Endothelial cell of umbilical vein (primary cell): ENCODE data around the gene CEACAM1. TPM values are rescaled to one million over a fixed set of nuclear protein-coding genes. Genes with fewer than 3 reads are reported as not detected.

ENCODE experiments used
- BruUV-seq: library from RNA; stranded (reverse); fragments of 400-500 nt; replicated peaks from 2 replicates; lab custom pipeline; 2021; lab: Mats Ljungman, UMichigan
- CTCF ChIA-PET: fragments of 300-600, 350-600 bp; sonication (Branson Sonifier 250); formaldehyde crosslinking; loops from one replicate; lab custom pipeline; 2021; ENCODE audit warnings: antibody characterized with exemption, inconsistent platforms; lab: Charles Lee
- POLR2A ChIA-PET: fragments of 300-600, 350-600 bp; sonication (Branson Sonifier 250); formaldehyde crosslinking; loops from one replicate; lab custom pipeline; 2021; ENCODE audit warnings: antibody characterized with exemption, inconsistent platforms; lab: Charles Lee
- DNase-seq: peaks from one replicate; pipeline ENCODE4 v3.0.0-alpha.2; 2011; ENCODE audit warnings: low read depth, low spot score
- FAIRE-seq: peaks from 2 replicates; lab custom pipeline; 2011; peaks lifted over from hg19 to GRCh38; lab: Jason Lieb, UNC
- H2AFZ ChIP-seq: 2 replicates; pipeline ENCODE4 v1.6.0; 2012; ENCODE audit warnings: low read depth, low read length, control low read depth, inconsistent platforms
- H3K27ac ChIP-seq: 2 replicates; pipeline ENCODE4 v1.5.1; 2011; ENCODE audit warnings: low read depth, mild to moderate bottlenecking, control low read depth, low read length, moderate library complexity; ENCODE audit not compliant: insufficient read depth
- H3K27me3 ChIP-seq, 2 experiments: 2 replicates each; pipeline versions ENCODE4 v1.6.0 to v1.6.1; 2011; ENCODE audit warnings: low read length in 2 of 2, mixed read lengths in 1 of 2; ENCODE audit not compliant: control insufficient read depth in 2 of 2, insufficient read depth in 2 of 2
- H3K36me3 ChIP-seq, 2 experiments: 2 replicates in 1 of 2; 3 replicates in 1 of 2; pipeline ENCODE4 v1.5.1; 2011; ENCODE audit warnings: low read length in 2 of 2, mild to moderate bottlenecking in 1 of 2, moderate library complexity in 1 of 2; ENCODE audit not compliant: control insufficient read depth in 2 of 2, insufficient read depth in 2 of 2; ENCODE audit errors: extremely low read depth in 1 of 2
- H3K4me1 ChIP-seq: 3 replicates; pipeline ENCODE4 v1.5.1; 2011; ENCODE audit warnings: mild to moderate bottlenecking, low read length; ENCODE audit not compliant: control insufficient read depth, insufficient read depth; ENCODE audit errors: extremely low read depth
- H3K4me2 ChIP-seq: 2 replicates; pipeline ENCODE4 v1.6.1; 2011; ENCODE audit warnings: low read length, control low read depth, mixed read lengths; ENCODE audit not compliant: insufficient read depth
- H3K4me3 ChIP-seq, 3 experiments: fragments of 200-600 bp in 1 of 3; sonication (generic), shearing (Covaris generic) in 1 of 3; replicated peaks in 1 of 3; 2 replicates each; pipeline ENCODE4 v1.5.1; 2011 to 2016; ENCODE audit warnings: control low read depth in 3 of 3, low read length in 3 of 3, mild to moderate bottlenecking in 2 of 3, inconsistent platforms in 1 of 3, low read depth in 1 of 3, moderate library complexity in 1 of 3; ENCODE audit not compliant: insufficient read depth in 1 of 3
- H3K79me2 ChIP-seq: 2 replicates; pipeline ENCODE4 v1.6.0; 2012; ENCODE audit warnings: low read length, inconsistent platforms; ENCODE audit not compliant: control insufficient read depth, insufficient read depth
- H3K9ac ChIP-seq: replicated peaks from 2 replicates; pipeline ENCODE3; 2011; ENCODE audit warnings: low read length, control low read depth; ENCODE audit not compliant: insufficient read depth; ENCODE audit errors: extremely low read depth
- H3K9me1 ChIP-seq: replicated peaks from 3 replicates; pipeline ENCODE4 v1.6.0; 2011; ENCODE audit warnings: mild to moderate bottlenecking, low read length; ENCODE audit not compliant: control insufficient read depth, insufficient read depth; ENCODE audit errors: extremely low read depth
- H3K9me3 ChIP-seq: replicated peaks from 2 replicates; pipeline ENCODE4 v1.5.1; 2012; ENCODE audit warnings: low read length, inconsistent platforms; ENCODE audit not compliant: control insufficient read depth, insufficient read depth
- H4K20me1 ChIP-seq: replicated peaks from 2 replicates; pipeline ENCODE3; 2011; ENCODE audit warnings: mild to moderate bottlenecking, low read length; ENCODE audit not compliant: control insufficient read depth, insufficient read depth; ENCODE audit errors: extremely low read depth
- EZH2 ChIP-seq: IDR thresholded peaks from 2 replicates; pipeline ENCODE4 v1.6.1; 2012; ENCODE audit warnings: borderline replicate concordance, low read depth, mild to moderate bottlenecking, moderate library complexity, low read length, inconsistent platforms; ENCODE audit not compliant: severe bottlenecking
- FOS ChIP-seq: IDR thresholded peaks from 2 replicates; pipeline ENCODE4 v1.6.1; 2011; ENCODE audit warnings: mild to moderate bottlenecking, low read length, moderate library complexity, borderline replicate concordance; ENCODE audit not compliant: insufficient read depth
- GATA2 ChIP-seq: IDR thresholded peaks from 2 replicates; pipeline ENCODE4 v1.7.0; 2011; ENCODE audit warnings: low read depth, mild to moderate bottlenecking, moderate library complexity, mixed read lengths, low read length; ENCODE audit not compliant: insufficient read length, insufficient read depth
- JUN ChIP-seq: IDR thresholded peaks from 2 replicates; pipeline ENCODE4 v1.6.1; 2011; ENCODE audit warnings: borderline replicate concordance, low read depth; ENCODE audit not compliant: insufficient read length, insufficient read depth
- MAX ChIP-seq: IDR thresholded peaks from 2 replicates; pipeline ENCODE4 v1.6.1; 2011; ENCODE audit not compliant: insufficient read depth, insufficient read length
- MYC ChIP-seq: IDR thresholded peaks from one replicate; pipeline ENCODE4 v1.6.1; 2011; ENCODE audit warnings: mild to moderate bottlenecking, low read depth, low read length
- POLR2A ChIP-seq: IDR thresholded peaks from 2 replicates; pipeline ENCODE4 v1.6.1; 2012; ENCODE audit warnings: low read depth, mild to moderate bottlenecking, control low read depth, low read length
- POLR2AphosphoS5 ChIP-seq: IDR thresholded peaks from 2 replicates; pipeline ENCODE4 v1.6.1; 2012; ENCODE audit warnings: low read depth, mild to moderate bottlenecking, control low read depth, low read length, moderate library complexity; ENCODE audit not compliant: insufficient read depth
- dilution Hi-C: fragments of 300-500 bp; cut with MboI; formaldehyde crosslinking; loops from one replicate; pipeline ENCODE4 v1.15.0; 2019; ENCODE audit warnings: low sequenced_read_pairs; ENCODE audit not compliant: extremely low pct_ligation_motif_present
- intact Hi-C: fragments of 100-400 bp; cut with micrococcal nuclease; formaldehyde crosslinking; loops from one replicate; pipeline ENCODE4 v1.10.0; 2022
- polyA plus RNA-seq, 4 experiments: library from polyadenylated mRNA; depleted of rRNA in 3 of 4; stranded (reverse) in 3 of 4; unstranded in 1 of 4; fragments of >200 nt; gene quantifications; 2 replicates each; pipeline versions ENCODE4 v1.2.1 to v1.2.3, GENCODE V29; 2011 to 2012; ENCODE audit warnings: missing spikeins in 1 of 4
- total RNA-seq: library from RNA; stranded (reverse); gene quantifications from 2 replicates; pipeline ENCODE4 v1.2.3, GENCODE V29; 2021
- TF ChIP-seq, protein P1 (sequence below), 2 donors: IDR thresholded peaks; 1 replicate in 1 of 2; 2 replicates in 1 of 2; pipeline ENCODE4 v1.5.1; 2011; ENCODE audit warnings: low read length in 2 of 2, mild to moderate bottlenecking in 2 of 2, moderate library complexity in 2 of 2, control low read depth in 1 of 2, inconsistent platforms in 1 of 2, low read depth in 1 of 2; ENCODE audit not compliant: insufficient read depth in 1 of 2; ENCODE audit errors: extremely low read depth in 1 of 2

CEACAM1 gene
- total and polyA plus RNA-seq, 2 donors (not counting 3 experiments of a cell fraction or from before 2014, with no cell fraction given), result 3.5 to 3.6 TPM

DNA sequence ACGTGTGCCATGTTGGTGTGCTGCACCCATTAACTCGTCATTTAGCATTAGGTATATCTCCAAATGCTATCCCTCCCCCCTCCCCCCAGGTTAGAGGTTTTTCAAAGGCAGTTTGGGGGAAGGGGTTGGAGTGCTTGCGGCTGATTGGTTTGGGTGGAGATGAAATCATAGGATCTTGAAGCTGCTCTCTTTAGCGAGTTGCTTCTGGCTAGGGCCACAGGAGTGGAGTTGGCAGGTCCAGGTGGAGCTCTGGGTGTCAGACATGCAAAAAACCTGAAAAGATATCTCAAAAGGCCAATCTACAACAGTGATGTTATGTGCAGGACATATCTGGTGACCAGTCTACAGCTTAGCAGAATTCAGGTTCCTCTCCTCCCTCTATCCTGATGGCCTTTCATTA, 52.9 kb downstream of the CEACAM1 start:
- Histone ChIP-seq H3K9ac (no peak overlapping the region), H3K79me2 (no peaks in the 10 kb centered on the region), H3K9me3 (no peaks in the 10 kb centered on the region), H2AFZ (no peak overlapping the region), H3K27me3 (peaks cover 0 to 1% of the 10 kb centered on the region in 2 experiments), H4K20me1 (no peaks in the 10 kb centered on the region), H3K9me1 (no peaks in the 10 kb centered on the region), H3K36me3 (no peaks in the 10 kb centered on the region), H3K4me1 (no peaks in the 10 kb centered on the region), H3K4me2 (no peak overlapping the region), H3K4me3 (no peak overlapping the region), H3K27ac (no peak overlapping the region)
- ChIA-PET CTCF (interaction anchor here (0.9 kb wide), 1 partner anchor 24 kb away, joined by 3 read pairs; no protein-coding TSS in a partner anchor), POLR2A (no interaction called here)
- no peak for DNase-seq
- BruUV-seq, result no TSS peak
- intact Hi-C loops, result no loop called here
- no peak for TF ChIP-seq POLR2A
- TF ChIP-seq FOS, result no peak
- no peak for TF ChIP-seq JUN
- TF ChIP-seq MYC, result no peak
- no peak for TF ChIP-seq MAX
- TF ChIP-seq POLR2AphosphoS5, result no peak
- TF ChIP-seq GATA2, result no peak
- TF ChIP-seq EZH2, result no peak
- TF ChIP-seq, protein P1, sequence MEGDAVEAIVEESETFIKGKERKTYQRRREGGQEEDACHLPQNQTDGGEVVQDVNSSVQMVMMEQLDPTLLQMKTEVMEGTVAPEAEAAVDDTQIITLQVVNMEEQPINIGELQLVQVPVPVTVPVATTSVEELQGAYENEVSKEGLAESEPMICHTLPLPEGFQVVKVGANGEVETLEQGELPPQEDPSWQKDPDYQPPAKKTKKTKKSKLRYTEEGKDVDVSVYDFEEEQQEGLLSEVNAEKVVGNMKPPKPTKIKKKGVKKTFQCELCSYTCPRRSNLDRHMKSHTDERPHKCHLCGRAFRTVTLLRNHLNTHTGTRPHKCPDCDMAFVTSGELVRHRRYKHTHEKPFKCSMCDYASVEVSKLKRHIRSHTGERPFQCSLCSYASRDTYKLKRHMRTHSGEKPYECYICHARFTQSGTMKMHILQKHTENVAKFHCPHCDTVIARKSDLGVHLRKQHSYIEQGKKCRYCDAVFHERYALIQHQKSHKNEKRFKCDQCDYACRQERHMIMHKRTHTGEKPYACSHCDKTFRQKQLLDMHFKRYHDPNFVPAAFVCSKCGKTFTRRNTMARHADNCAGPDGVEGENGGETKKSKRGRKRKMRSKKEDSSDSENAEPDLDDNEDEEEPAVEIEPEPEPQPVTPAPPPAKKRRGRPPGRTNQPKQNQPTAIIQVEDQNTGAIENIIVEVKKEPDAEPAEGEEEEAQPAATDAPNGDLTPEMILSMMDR (IDR thresholded peaks at IDR 0.05; ENCODE audit: extremely low read depth in 1 of 2, insufficient read depth in 1 of 2, low read depth in 1 of 2, low read length in 2 of 2), result no peak
- dilution Hi-C loops, result no loop called here
- FAIRE-seq, result no peak
